Lower lobe of right lung (tissue), 2 donors: ENCODE measurements around the gene BDKRB1. TPM values are rescaled to one million over a fixed set of nuclear protein-coding genes. Genes with fewer than 3 reads are reported as not detected.

Experiments used
- ATAC-seq, 2 donors: fragments of 200-7000 bp; cut with Tn5 transposase; one replicate each; pipeline ENCODE4 v1.9.1; 2020 to 2022; ENCODE audit warnings: mild to moderate bottlenecking in 2 of 2, moderate library complexity in 2 of 2
- DNase-seq: peaks from one replicate; pipeline ENCODE4 v3.0.0-alpha.2; 2020
- H3K27ac ChIP-seq: fragments of 200-600 bp; one replicate; pipeline ENCODE4 v1.8.0; 2022
- H3K27me3 ChIP-seq: fragments of 200-600 bp; one replicate; pipeline ENCODE4 v1.8.0; 2022; ENCODE audit warnings: low read depth
- H3K36me3 ChIP-seq: fragments of 200-600 bp; one replicate; pipeline ENCODE4 v1.8.0; 2022; ENCODE audit warnings: mild to moderate bottlenecking
- H3K4me1 ChIP-seq: fragments of 200-600 bp; one replicate; pipeline ENCODE4 v1.8.0; 2022
- H3K4me3 ChIP-seq: fragments of 200-600 bp; one replicate; pipeline ENCODE4 v1.8.0; 2022; ENCODE audit warnings: mild to moderate bottlenecking
- H3K9me3 ChIP-seq: fragments of 200-600 bp; one replicate; pipeline ENCODE4 v1.8.0; 2022
- intact Hi-C: fragments of 100-400 bp; cut with DNase I; formaldehyde crosslinking; loops from one replicate; pipeline ENCODE4 v1.11.0; 2022
- total RNA-seq: library from RNA; stranded (reverse); fragmentation: NEBNext Ultra II Directional; extraction: Animal tissue kit (Norgen Biotek cat#: 25700); gene quantifications from one replicate; pipeline ENCODE4 v1.2.1, GENCODE V29; 2021
- TF ChIP-seq, protein P1 (sequence below): fragments of 200-600 bp; IDR thresholded peaks from one replicate; pipeline ENCODE4 v1.8.0; 2022; ENCODE audit warnings: antibody characterized with exemption, mild to moderate bottlenecking
- donor health status: DM: no; HTN: yes; CAD: no; lungs with severe emphysema.

BDKRB1 gene
- total RNA-seq, 1 donor from 2014 or later: not detected

GRCh38 chr14:96232506-96232905 is 23.5 kb upstream of the BDKRB1 start:
- TF ChIP-seq, protein P1, sequence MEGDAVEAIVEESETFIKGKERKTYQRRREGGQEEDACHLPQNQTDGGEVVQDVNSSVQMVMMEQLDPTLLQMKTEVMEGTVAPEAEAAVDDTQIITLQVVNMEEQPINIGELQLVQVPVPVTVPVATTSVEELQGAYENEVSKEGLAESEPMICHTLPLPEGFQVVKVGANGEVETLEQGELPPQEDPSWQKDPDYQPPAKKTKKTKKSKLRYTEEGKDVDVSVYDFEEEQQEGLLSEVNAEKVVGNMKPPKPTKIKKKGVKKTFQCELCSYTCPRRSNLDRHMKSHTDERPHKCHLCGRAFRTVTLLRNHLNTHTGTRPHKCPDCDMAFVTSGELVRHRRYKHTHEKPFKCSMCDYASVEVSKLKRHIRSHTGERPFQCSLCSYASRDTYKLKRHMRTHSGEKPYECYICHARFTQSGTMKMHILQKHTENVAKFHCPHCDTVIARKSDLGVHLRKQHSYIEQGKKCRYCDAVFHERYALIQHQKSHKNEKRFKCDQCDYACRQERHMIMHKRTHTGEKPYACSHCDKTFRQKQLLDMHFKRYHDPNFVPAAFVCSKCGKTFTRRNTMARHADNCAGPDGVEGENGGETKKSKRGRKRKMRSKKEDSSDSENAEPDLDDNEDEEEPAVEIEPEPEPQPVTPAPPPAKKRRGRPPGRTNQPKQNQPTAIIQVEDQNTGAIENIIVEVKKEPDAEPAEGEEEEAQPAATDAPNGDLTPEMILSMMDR: no peak
- intact Hi-C loops: no loop called here
- Histone ChIP-seq H3K27me3 (no peaks in the 10 kb centered on the region), H3K4me1 (no peaks in the 10 kb centered on the region), H3K9me3 (no peaks in the 10 kb centered on the region), H3K4me3 (no peak overlapping the region), H3K36me3 (no peaks in the 10 kb centered on the region), H3K27ac (no peak overlapping the region)
- DNase-seq: no peak
- no peak for ATAC-seq

- Histone ChIP-seq H3K4me1 (no peaks in the 10 kb centered on the region), H3K4me3 (no peak overlapping the region), H3K36me3 (no peaks in the 10 kb centered on the region), H3K27me3 (no peaks in the 10 kb centered on the region), H3K27ac (no peak overlapping the region), H3K9me3 (no peaks in the 10 kb centered on the region)
- intact Hi-C loops: no loop called here
- ATAC-seq (no peak), DNase-seq (no peak)
- TF ChIP-seq, protein P1: no peak
These were observed 22.3 kb upstream of the BDKRB1 start for GRCh38 chr14:96233661-96234060.

- H3K36me3 ChIP-seq: no peaks in the 10 kb centered on the region
- ATAC-seq: no peak
- H3K4me3 ChIP-seq: no peak overlapping the region
- TF ChIP-seq, protein P1: no peak
- intact Hi-C loops: no loop called here
- no peak for DNase-seq
- H3K9me3 ChIP-seq: no peaks in the 10 kb centered on the region
- no peak overlapping the region for H3K27ac ChIP-seq
- H3K4me1 ChIP-seq: no peaks in the 10 kb centered on the region
- no peaks in the 10 kb centered on the region for H3K27me3 ChIP-seq
These were observed 20.6 kb upstream of the BDKRB1 start for GRCh38 chr14:96235426-96235825.

DNA sequence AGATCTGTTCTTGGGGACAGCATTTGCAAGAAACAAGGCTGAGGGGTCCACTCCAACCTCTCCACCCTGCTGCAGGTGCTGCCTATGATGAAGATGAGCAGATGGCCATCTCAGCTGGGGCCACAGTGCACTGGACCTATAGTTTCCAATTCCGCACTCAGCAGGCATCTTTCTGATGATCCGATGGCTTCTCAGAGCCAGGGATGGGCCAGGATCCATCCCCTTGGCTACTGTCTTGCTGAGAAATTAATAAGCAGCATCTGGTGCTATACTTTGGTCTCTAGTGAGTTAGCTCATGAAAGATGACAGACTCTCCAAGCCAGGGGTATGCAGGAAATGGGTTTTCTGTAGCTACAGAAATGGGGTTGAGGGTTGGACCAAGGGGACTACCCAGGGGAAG is 18.4 kb upstream of the BDKRB1 start:
- H3K27ac ChIP-seq: no peak overlapping the region
- TF ChIP-seq, protein P1: no peak
- no peak for ATAC-seq
- H3K36me3 ChIP-seq: no peaks in the 10 kb centered on the region
- DNase-seq: no peak
- H3K4me1 ChIP-seq: no peaks in the 10 kb centered on the region
- no peak overlapping the region for H3K4me3 ChIP-seq
- H3K9me3 ChIP-seq: no peaks in the 10 kb centered on the region
- intact Hi-C loops: no loop called here
- no peaks in the 10 kb centered on the region for H3K27me3 ChIP-seq

DNA sequence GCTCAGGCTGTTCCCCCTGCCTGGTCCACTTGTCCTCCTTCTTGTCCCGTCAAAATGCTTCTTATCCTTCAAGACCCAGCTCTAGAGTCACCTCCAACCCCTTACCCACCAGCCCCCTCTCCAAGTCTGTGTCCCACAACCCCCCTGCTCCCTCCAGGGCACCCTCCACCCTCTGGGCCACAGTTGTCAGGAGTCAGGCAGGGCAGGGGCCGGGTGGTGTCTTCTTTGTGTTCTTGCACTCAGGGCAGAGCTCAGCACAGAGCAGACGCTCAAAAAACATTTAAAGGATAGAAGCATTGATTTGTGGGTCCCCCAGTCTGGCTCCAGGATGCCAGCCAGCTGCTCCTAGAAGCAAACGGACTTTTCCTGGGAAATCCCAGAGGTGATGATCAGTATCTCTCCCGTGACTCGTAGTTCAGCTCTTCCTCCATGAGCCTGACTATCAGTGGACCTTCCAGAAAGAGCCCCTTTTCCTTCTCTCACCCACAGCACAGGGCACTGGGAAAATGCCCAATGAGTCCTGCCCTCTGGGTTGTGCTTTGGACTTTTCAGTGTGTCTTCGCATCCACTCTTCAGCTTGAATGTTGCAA is 17.2 kb upstream of the BDKRB1 start:
- no peak overlapping the region for H3K4me3 ChIP-seq
- no peak overlapping the region for H3K27ac ChIP-seq
- intact Hi-C loops: no loop called here
- H3K27me3 ChIP-seq: no peaks in the 10 kb centered on the region
- TF ChIP-seq, protein P1: no peak
- H3K36me3 ChIP-seq: no peaks in the 10 kb centered on the region
- H3K4me1 ChIP-seq: no peaks in the 10 kb centered on the region
- no peak for ATAC-seq
- DNase-seq: no peak
- H3K9me3 ChIP-seq: no peaks in the 10 kb centered on the region
